IMR-90 (cell line): Measurements from ENCODE around the gene KRTAP21-3. TPM values are rescaled to one million over a fixed set of nuclear protein-coding genes. Genes with fewer than 3 reads are reported as not detected.

Experiments
- ATAC-seq: fragments of 200-7000 bp; cut with Tn5 transposase; 2 replicates; pipeline ENCODE4 v1.9.1; 2020; ENCODE audit warnings: low read depth, mild to moderate bottlenecking, moderate library complexity
- BruUV-seq: library from RNA; stranded (reverse); fragments of 400-500 nt; replicated peaks from 2 replicates; lab custom pipeline; 2021; lab: Mats Ljungman, UMichigan
- CTCF ChIA-PET: fragments of 300-600 bp; formaldehyde crosslinking; extraction: SDS; loops from one replicate; lab custom pipeline; 2021; ENCODE audit warnings: antibody characterized with exemption; lab: Yijun Ruan, JAX
- POLR2A ChIA-PET: fragments of 300-600 bp; sonication (Branson Sonifier 250); formaldehyde crosslinking; loops from one replicate; lab custom pipeline; 2022; ENCODE audit warnings: antibody characterized with exemption; ENCODE audit not compliant: unreplicated experiment; lab: Charles Lee
- DNase-seq: peaks from one replicate; pipeline ENCODE4 v3.0.0; 2013
- H2AFZ ChIP-seq: replicated peaks from 2 replicates; pipeline ENCODE3; 2013; ENCODE audit warnings: low read length, mild to moderate bottlenecking; ENCODE audit not compliant: poor library complexity
- H2AK5ac ChIP-seq: 2 replicates; pipeline ENCODE4 v1.6.1; 2013; ENCODE audit warnings: low read depth, low read length, inconsistent platforms
- H2AK9ac ChIP-seq: replicated peaks from 2 replicates; pipeline ENCODE3; 2013; ENCODE audit warnings: mild to moderate bottlenecking, low read depth, low read length, moderate library complexity; ENCODE audit not compliant: poor library complexity
- H2BK120ac ChIP-seq: 2 replicates; pipeline ENCODE4 v1.6.1; 2013; ENCODE audit warnings: low read depth, low read length, inconsistent platforms
- H2BK15ac ChIP-seq: 3 replicates; pipeline ENCODE4 v1.6.1; 2013; ENCODE audit warnings: low read depth, low read length, inconsistent platforms
- H2BK20ac ChIP-seq: 2 replicates; pipeline ENCODE4 v1.6.1; 2013; ENCODE audit warnings: low read depth, mild to moderate bottlenecking, inconsistent platforms, low read length, moderate library complexity
- H2BK5ac ChIP-seq: 2 replicates; pipeline ENCODE4 v1.6.1; 2013; ENCODE audit warnings: mild to moderate bottlenecking, low read depth, low read length, inconsistent platforms; ENCODE audit not compliant: poor library complexity, severe bottlenecking
- H3K14ac ChIP-seq: replicated peaks from 2 replicates; pipeline ENCODE4 v1.6.1; 2013; ENCODE audit warnings: low read depth, low read length, inconsistent platforms
- H3K18ac ChIP-seq: 2 replicates; pipeline ENCODE4 v1.6.1; 2013; ENCODE audit warnings: low read depth, low read length, control low read depth
- H3K23ac ChIP-seq: 2 replicates; pipeline ENCODE4 v1.6.1; 2013; ENCODE audit warnings: low read depth, low read length, inconsistent platforms
- H3K27ac ChIP-seq: 2 replicates; pipeline ENCODE4 v1.5.1; 2013; ENCODE audit warnings: mild to moderate bottlenecking, control low read depth, low read length; ENCODE audit not compliant: insufficient read depth
- H3K27me3 ChIP-seq: 2 replicates; pipeline ENCODE4 v1.6.1; 2013; ENCODE audit warnings: low read length; ENCODE audit not compliant: control insufficient read depth, insufficient read depth
- H3K36me3 ChIP-seq: 2 replicates; pipeline ENCODE4 v1.6.1; 2013; ENCODE audit warnings: low read length, mixed read lengths; ENCODE audit not compliant: control insufficient read depth, insufficient read depth
- H3K4ac ChIP-seq: 2 replicates; pipeline ENCODE4 v1.6.1; 2013; ENCODE audit warnings: low read depth, low read length, inconsistent platforms
- H3K4me1 ChIP-seq: 2 replicates; pipeline ENCODE4 v1.6.1; 2013; ENCODE audit warnings: low read length, mixed read lengths; ENCODE audit not compliant: control insufficient read depth, insufficient read depth
- H3K4me2 ChIP-seq: 2 replicates; pipeline ENCODE4 v1.6.1; 2013; ENCODE audit warnings: low read depth, mild to moderate bottlenecking, control low read depth, low read length, moderate library complexity
- H3K4me3 ChIP-seq: 2 replicates; pipeline ENCODE4 v1.5.1; 2013; ENCODE audit warnings: low read depth, mild to moderate bottlenecking, control low read depth, low read length, moderate library complexity; ENCODE audit not compliant: insufficient read depth
- H3K56ac ChIP-seq: 2 replicates; pipeline ENCODE4 v1.6.1; 2013; ENCODE audit warnings: low read length, inconsistent platforms; ENCODE audit not compliant: insufficient read depth; ENCODE audit errors: extremely low read depth
- H3K79me1 ChIP-seq, 2 experiments: 2 replicates each; pipeline ENCODE4 v1.6.1; 2013; ENCODE audit warnings: low read length in 2 of 2, inconsistent platforms in 1 of 2, low read depth in 1 of 2
- H3K9ac ChIP-seq: 2 replicates; pipeline ENCODE4 v1.6.1; 2013; ENCODE audit warnings: low read depth, low read length, control low read depth
- H3K9me1 ChIP-seq: 2 replicates; pipeline ENCODE4 v1.6.1; 2013; ENCODE audit warnings: low read length, inconsistent platforms; ENCODE audit not compliant: insufficient read depth
- H3K9me3 ChIP-seq: 2 replicates; pipeline ENCODE4 v1.6.1; 2013; ENCODE audit warnings: low read length; ENCODE audit not compliant: control insufficient read depth, insufficient read depth
- H4K20me1 ChIP-seq: 2 replicates; pipeline ENCODE4 v1.6.1; 2013; ENCODE audit warnings: low read length, inconsistent platforms; ENCODE audit not compliant: insufficient read depth
- H4K5ac ChIP-seq: 2 replicates; pipeline ENCODE4 v1.6.1; 2013; ENCODE audit warnings: mild to moderate bottlenecking, low read depth, low read length, control low read depth
- H4K8ac ChIP-seq, 2 experiments: 2 replicates each; pipeline ENCODE4 v1.6.1; 2013; ENCODE audit warnings: low read depth in 2 of 2, low read length in 2 of 2, control low read depth in 1 of 2, inconsistent platforms in 1 of 2
- H4K91ac ChIP-seq: 2 replicates; pipeline ENCODE4 v1.6.1; 2013; ENCODE audit warnings: low read depth, low read length, inconsistent platforms; ENCODE audit not compliant: insufficient read depth
- BHLHE40 ChIP-seq: fragments of 150-350 bp; IDR thresholded peaks from 2 replicates; pipeline ENCODE4 v1.6.1; 2016; ENCODE audit warnings: mild to moderate bottlenecking, low read depth, low read length
- CEBPB ChIP-seq: IDR thresholded peaks from 2 replicates; pipeline ENCODE4 v1.6.1; 2012; ENCODE audit warnings: low read depth, low read length, improper control_type of control experiment
- CHD1 ChIP-seq: IDR thresholded peaks from 2 replicates; pipeline ENCODE4 v1.6.1; 2012; ENCODE audit warnings: low read depth, low read length, improper control_type of control experiment
- CTCF ChIP-seq: conservative IDR thresholded peaks from 2 replicates; pipeline ENCODE4 v1.5.1; 2012; ENCODE audit warnings: mild to moderate bottlenecking, low read depth, low read length, improper control_type of control experiment
- ELK1 ChIP-seq: fragments of 150-350 bp; IDR thresholded peaks from 2 replicates; pipeline ENCODE4 v1.6.1; 2016; ENCODE audit warnings: low read depth, mild to moderate bottlenecking, low read length, moderate library complexity, borderline replicate concordance
- FOS ChIP-seq: fragments of 150-350 bp; IDR thresholded peaks from 2 replicates; pipeline ENCODE4 v1.6.1; 2016; ENCODE audit warnings: low read depth, low read length
- MAZ ChIP-seq: IDR thresholded peaks from 2 replicates; pipeline ENCODE4 v1.6.1; 2012; ENCODE audit warnings: low read depth, mild to moderate bottlenecking, low read length, improper control_type of control experiment, moderate library complexity, borderline replicate concordance
- MXI1 ChIP-seq: IDR thresholded peaks from 2 replicates; pipeline ENCODE4 v1.6.1; 2012; ENCODE audit warnings: low read depth, mild to moderate bottlenecking, low read length, moderate library complexity, borderline replicate concordance
- NFE2L2 ChIP-seq: fragments of 150-350 bp; IDR thresholded peaks from 2 replicates; pipeline ENCODE4 v1.6.1; 2016; ENCODE audit warnings: low read depth, mild to moderate bottlenecking, low read length
- POLR2A ChIP-seq: IDR thresholded peaks from 2 replicates; pipeline ENCODE4 v1.6.1; 2012; ENCODE audit warnings: mild to moderate bottlenecking, low read depth, low read length
- RAD21 ChIP-seq: IDR thresholded peaks from 2 replicates; pipeline ENCODE4 v1.6.1; 2012; ENCODE audit warnings: low read length, improper control_type of control experiment
- RCOR1 ChIP-seq: IDR thresholded peaks from 2 replicates; pipeline ENCODE4 v1.6.1; 2012; ENCODE audit warnings: mild to moderate bottlenecking, low read length, improper control_type of control experiment; ENCODE audit not compliant: insufficient replicate concordance
- RFX5 ChIP-seq: IDR thresholded peaks from 2 replicates; pipeline ENCODE4 v1.8.0; 2012; ENCODE audit warnings: low read depth, mild to moderate bottlenecking, low read length, moderate library complexity
- SMC3 ChIP-seq: fragments of 150-350 bp; IDR thresholded peaks from 2 replicates; pipeline ENCODE4 v1.6.1; 2016; ENCODE audit warnings: low read depth, mild to moderate bottlenecking, antibody characterized with exemption, low read length, moderate library complexity
- WGBS, 2 experiments: methylation state at CpG; one replicate each; pipeline versions ENCODE4 v1.1.5 to v1.1.7; 2013; ENCODE audit warnings: missing lambda C conversion rate in 2 of 2; ENCODE audit not compliant: insufficient read length in 1 of 2; ENCODE audit errors: extremely low coverage in 2 of 2; 5-methylcytosine and 5-hydroxymethylcytosine counted together
- dilution Hi-C: fragments of 300-500 bp; cut with HindIII; formaldehyde crosslinking; loops from one replicate; pipeline ENCODE4 v1.14.3; 2018; ENCODE audit warnings: low sequenced_read_pairs; ENCODE audit not compliant: unreplicated experiment
- in situ Hi-C: fragments of 300-500 bp; cut with MboI; formaldehyde crosslinking; loops from 3 replicates; pipeline ENCODE4 v1.14.3; 2019; ENCODE audit warnings: low sequenced_read_pairs, inconsistent platforms, mixed read lengths
- intact Hi-C: fragments of 100-400 bp; cut with micrococcal nuclease; formaldehyde crosslinking; loops from 2 replicates; pipeline ENCODE4 v1.10.0; 2022
- polyA plus RNA-seq, 3 experiments: library from polyadenylated mRNA; depleted of rRNA; stranded (reverse); fragments of >200 nt; gene quantifications; 2 replicates each; pipeline ENCODE4 v1.2.3, GENCODE V29; 2012; ENCODE audit warnings: low replicate concordance in 1 of 3
- total RNA-seq: library from RNA; depleted of rRNA; stranded (reverse); fragments of >200 nt; gene quantifications from 2 replicates; pipeline ENCODE4 v1.2.3, GENCODE V29; 2012

Gene KRTAP21-3
- total and polyA plus RNA-seq, 2 of the 4 experiments (the other 2 are of a cell fraction) = not detected

- Histone ChIP-seq H3K9me3 (peaks cover 14% of the 10 kb centered on the region), H3K79me1 (no peaks in the 10 kb centered on the region), H3K36me3 (no peaks in the 10 kb centered on the region), H2AFZ (no peak overlapping the region), H4K5ac (no peak overlapping the region), H3K27me3 (no peaks in the 10 kb centered on the region), H3K23ac (no peak overlapping the region), H4K8ac (no peak overlapping the region), H3K9ac (no peak overlapping the region), H2AK9ac (no peak overlapping the region), H3K9me1 (no peaks in the 10 kb centered on the region), H2BK120ac (no peak overlapping the region), H3K4ac (no peak overlapping the region), H3K4me3 (no peak overlapping the region), H2AK5ac (no peak overlapping the region), H3K27ac (no peak overlapping the region), H3K56ac (no peak overlapping the region), H2BK20ac (no peak overlapping the region), H2BK15ac (no peak overlapping the region), H4K20me1 (no peaks in the 10 kb centered on the region), H3K4me1 (no peaks in the 10 kb centered on the region), H3K18ac (no peak overlapping the region), H2BK5ac (no peak overlapping the region), H4K91ac (no peak overlapping the region), H3K4me2 (no peak overlapping the region), H3K14ac (no peak overlapping the region)
- DNase-seq (no peak), ATAC-seq (no peak)
- ChIA-PET POLR2A (no interaction called here), CTCF (no interaction called here)
- whole genome bisulfite sequencing, 2 experiments = 60% methylated on average over 2 of the region's 7 CpGs; no CpG with 5 or more reads in 1 of the 2 experiments
- no TSS peak for BruUV-seq
- TF ChIP-seq RFX5 = no peak
- no peak for TF ChIP-seq FOS
- no peak for TF ChIP-seq MAZ
- TF ChIP-seq RCOR1 = no peak
- TF ChIP-seq SMC3 = no peak
- no peak for TF ChIP-seq CEBPB
- TF ChIP-seq MXI1 = no peak
- no peak for TF ChIP-seq POLR2A
- no peak for TF ChIP-seq CTCF
- TF ChIP-seq BHLHE40 = no peak
- no peak for TF ChIP-seq ELK1
- TF ChIP-seq RAD21 = no peak
- TF ChIP-seq NFE2L2 = no peak
- TF ChIP-seq CHD1 = no peak
- in situ Hi-C loops (no loop called here), intact Hi-C loops (no loop called here), dilution Hi-C loops (no loop called here)
These were observed 28.8 kb downstream of the KRTAP21-3 start for GRCh38 chr21:30689822-30690221.
